ENCODE data around the gene CASP9.
"Not testable (repeated sequence)": the region's sequence is repeated elsewhere in the genome, so short reads cannot be mapped to it uniquely, and the experiment has no call there.

CASP9 gene

DNA sequence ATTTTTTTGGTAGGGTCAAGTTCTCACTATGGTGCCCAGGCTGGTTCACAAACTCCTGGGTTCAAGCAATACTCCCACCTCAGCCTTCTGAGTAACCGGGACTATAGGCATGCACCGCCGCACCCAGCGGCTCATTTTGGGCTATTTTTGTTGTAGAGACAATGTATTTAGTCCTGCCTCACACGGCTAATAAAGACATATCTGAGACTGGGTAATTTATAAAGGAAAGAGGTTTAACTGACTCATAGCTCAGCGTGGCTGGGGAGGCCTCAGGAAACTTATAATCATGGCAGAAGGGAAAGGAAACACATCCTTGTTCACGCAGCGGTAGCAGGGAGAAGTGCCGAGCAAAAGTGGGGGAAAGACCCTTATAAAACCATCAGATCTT lies 63.3 kb downstream of the CASP9 start:
- no peak overlapping the region for H3K4me3 ChIP-seq (ENCODE audit: low read depth, low read length)
- TF ChIP-seq, protein P1, sequence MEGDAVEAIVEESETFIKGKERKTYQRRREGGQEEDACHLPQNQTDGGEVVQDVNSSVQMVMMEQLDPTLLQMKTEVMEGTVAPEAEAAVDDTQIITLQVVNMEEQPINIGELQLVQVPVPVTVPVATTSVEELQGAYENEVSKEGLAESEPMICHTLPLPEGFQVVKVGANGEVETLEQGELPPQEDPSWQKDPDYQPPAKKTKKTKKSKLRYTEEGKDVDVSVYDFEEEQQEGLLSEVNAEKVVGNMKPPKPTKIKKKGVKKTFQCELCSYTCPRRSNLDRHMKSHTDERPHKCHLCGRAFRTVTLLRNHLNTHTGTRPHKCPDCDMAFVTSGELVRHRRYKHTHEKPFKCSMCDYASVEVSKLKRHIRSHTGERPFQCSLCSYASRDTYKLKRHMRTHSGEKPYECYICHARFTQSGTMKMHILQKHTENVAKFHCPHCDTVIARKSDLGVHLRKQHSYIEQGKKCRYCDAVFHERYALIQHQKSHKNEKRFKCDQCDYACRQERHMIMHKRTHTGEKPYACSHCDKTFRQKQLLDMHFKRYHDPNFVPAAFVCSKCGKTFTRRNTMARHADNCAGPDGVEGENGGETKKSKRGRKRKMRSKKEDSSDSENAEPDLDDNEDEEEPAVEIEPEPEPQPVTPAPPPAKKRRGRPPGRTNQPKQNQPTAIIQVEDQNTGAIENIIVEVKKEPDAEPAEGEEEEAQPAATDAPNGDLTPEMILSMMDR (IDR thresholded peaks at IDR 0.05; ENCODE audit: borderline replicate concordance, insufficient read depth, low read depth, low read length), result no peak

DNA sequence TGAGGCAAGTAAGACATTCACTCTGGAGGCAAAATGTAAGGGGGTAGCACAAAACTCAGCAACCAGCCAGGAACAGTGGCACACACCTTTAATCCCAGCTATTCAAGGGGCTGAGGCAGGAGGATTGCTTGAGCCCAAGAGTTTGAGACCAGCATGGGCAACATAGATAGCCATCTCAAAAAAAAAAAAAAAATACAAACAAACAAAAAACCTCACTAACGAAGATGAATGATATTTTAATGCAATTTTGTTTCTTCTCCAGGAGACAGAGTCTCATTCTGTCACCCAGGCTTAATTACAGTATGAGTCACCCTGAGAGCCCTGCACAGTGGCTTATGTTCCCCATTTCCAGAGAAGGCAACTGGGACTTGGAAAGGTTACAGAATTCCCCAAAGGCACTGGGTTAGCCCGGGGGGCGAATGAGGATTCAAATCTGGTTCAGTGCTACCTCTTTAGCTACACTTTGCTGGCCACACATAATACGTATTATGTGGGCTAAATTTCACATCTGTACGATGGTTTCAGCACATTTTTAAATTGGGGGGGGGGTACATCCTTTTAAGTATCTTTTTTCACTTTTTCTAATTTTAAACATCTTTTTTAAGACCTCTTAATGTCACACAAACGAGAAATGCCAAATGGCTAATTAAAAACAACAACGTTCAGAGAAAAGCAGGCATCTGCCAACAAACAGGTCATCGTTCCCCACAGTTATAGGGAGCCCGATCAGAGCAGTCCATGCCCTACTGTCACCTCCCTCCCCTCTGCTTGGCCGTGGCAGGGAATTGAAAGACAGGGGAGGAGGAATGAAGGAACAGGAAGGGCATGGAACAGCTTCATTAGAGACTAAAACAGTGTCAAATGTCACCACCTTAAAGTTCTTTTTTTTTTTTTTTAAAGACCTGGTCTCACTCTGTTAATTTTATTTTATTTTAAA lies 64.0 kb downstream of the CASP9 start:
- H3K4me3 ChIP-seq (ENCODE audit: low read depth, low read length), result no peak overlapping the region
- TF ChIP-seq, protein P1 (IDR thresholded peaks at IDR 0.05; ENCODE audit: borderline replicate concordance, insufficient read depth, low read depth, low read length), result no peak

DNA sequence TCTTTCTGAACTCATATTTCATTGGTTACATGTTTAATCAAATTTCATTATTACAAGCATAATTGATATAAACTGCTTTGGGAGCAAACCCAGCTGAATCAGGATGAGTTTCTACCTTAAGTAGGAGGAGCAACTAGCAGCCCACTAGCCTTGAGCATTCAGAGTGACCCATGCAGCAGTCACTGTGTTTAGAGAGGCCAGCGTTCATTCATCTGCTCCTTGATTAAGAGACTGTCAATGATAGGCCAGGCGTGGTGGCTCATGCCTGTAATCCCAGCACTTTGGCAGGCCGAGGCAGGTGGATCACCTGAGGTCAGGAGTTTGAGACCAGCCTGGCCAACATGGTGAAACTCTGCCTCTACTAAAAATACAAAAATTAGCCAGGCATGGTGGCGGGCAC lies 65.6 kb downstream of the CASP9 start:
- not testable (repeated sequence) for H3K4me3 ChIP-seq (ENCODE audit: low read depth, low read length)

DNA sequence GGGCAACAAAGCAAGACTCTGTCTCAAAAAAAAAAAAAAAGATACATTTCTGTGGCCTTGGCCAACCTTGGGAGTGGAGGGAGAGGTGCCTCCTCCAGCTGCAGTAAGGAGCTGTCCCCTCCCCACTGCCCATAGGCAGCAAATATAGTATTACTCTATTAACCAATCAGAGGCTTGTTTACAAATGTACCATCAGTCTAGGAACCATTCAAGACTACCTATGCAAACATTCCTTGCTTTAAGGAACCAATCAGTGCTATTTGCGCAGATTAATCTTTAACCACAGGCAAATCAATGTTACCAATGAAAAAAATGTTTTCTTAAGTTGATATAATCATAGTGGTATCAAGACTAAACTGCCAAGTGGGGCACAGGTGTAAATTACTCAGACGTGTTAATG lies 66.4 kb downstream of the CASP9 start:
- TF ChIP-seq, protein P1 (IDR thresholded peaks at IDR 0.05; ENCODE audit: borderline replicate concordance, insufficient read depth, low read depth, low read length), result no peak
- H3K4me3 ChIP-seq (ENCODE audit: low read depth, low read length), result no peak overlapping the region

DNA sequence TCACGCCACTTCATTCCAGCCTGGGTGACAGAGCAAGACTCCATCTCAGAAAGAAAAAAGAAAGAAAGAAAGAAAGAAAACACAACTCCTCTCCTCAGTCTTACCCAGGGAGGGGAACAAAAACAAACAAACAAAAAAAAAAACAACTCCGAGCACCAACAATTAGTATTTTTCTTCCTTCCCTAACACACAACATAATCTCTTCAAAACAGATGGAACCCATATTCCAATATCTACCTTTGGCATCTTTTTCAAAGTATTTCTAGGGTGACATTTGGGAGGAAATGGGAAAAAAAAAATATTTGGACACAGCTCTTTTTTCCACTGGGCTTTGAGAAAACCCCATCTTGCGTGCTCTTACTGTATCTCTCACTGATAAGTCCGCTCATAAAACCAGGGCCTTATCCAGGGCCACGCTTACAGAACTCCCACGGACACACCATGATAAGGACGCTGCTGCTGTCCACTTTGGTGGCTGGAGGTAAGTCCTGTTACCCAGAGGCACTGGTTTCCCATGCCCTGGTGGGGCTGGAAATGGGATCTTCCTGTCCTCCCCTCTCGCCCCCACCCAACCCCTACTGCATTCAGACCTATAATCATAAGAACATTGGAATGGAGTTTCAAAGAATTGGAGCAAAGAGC lies 67.6 kb downstream of the CASP9 start, which contains the start of gene CELA2A:
CELA2A (plus strand) TSS at position 420 of the 642 bp plus-strand sequence; CDS start at position 442, 22 bp downstream.
- TF ChIP-seq, protein P1 (IDR thresholded peaks at IDR 0.05; ENCODE audit: borderline replicate concordance, insufficient read depth, low read depth, low read length), result no peak
- no peak within 1 kb of the TSS for H3K4me3 ChIP-seq (ENCODE audit: low read depth, low read length)

DNA sequence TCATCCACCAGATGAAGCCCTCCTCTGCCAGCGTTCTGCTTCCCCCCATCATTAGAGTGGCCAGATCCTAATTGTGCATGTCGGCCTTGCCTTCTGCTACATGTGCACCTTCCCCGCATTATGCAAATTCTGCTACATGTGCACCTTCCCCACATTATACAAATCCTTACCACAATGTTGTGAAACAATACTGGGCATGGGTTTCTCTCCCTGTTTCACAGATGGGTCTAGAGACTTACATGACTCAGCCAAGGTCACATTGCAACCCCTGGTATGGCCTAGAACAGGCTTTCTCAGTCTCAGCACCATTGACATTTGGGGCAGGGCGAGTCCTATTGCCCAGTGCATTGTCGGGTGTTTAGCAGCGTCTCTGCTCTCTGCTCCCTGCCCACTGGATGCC lies 68.5 kb downstream of the CASP9 start:
- no peak overlapping the region for H3K4me3 ChIP-seq (ENCODE audit: low read depth, low read length)
- TF ChIP-seq, protein P1 (IDR thresholded peaks at IDR 0.05; ENCODE audit: borderline replicate concordance, insufficient read depth, low read depth, low read length), result no peak

DNA sequence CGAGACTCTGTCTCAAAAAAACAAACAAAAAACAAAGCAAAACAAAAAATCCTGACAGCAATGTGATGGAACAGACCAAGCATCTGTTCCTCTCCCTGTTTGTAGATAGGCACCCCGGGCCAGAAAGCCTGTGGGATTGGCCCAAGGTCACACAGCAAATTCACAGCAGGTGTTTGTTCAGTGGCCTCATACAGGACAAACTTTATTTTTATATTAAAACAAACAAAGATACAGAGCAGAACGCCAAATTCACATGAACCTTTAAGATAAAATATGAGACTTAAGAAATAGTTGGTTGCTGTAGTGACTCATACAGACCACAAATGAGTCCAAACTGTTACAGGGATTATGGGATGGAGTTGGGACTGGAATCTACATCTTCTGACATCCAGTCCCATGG lies 69.8 kb downstream of the CASP9 start:
- TF ChIP-seq, protein P1 (IDR thresholded peaks at IDR 0.05; ENCODE audit: borderline replicate concordance, insufficient read depth, low read depth, low read length), result no peak
- no peak overlapping the region for H3K4me3 ChIP-seq (ENCODE audit: low read depth, low read length)
